ENCODE data around the gene ZNF778. TPM values are rescaled to one million over a fixed set of nuclear protein-coding genes. Genes with fewer than 3 reads are reported as not detected.
A peak's percentile ranks its signal among the peaks of the same experiment; 100 is the strongest.

ZNF778 gene
- polyA plus RNA-seq, 2 of the 4 experiments (the other 2 are of a cell fraction) = 7.0 to 9.5 TPM

DNA sequence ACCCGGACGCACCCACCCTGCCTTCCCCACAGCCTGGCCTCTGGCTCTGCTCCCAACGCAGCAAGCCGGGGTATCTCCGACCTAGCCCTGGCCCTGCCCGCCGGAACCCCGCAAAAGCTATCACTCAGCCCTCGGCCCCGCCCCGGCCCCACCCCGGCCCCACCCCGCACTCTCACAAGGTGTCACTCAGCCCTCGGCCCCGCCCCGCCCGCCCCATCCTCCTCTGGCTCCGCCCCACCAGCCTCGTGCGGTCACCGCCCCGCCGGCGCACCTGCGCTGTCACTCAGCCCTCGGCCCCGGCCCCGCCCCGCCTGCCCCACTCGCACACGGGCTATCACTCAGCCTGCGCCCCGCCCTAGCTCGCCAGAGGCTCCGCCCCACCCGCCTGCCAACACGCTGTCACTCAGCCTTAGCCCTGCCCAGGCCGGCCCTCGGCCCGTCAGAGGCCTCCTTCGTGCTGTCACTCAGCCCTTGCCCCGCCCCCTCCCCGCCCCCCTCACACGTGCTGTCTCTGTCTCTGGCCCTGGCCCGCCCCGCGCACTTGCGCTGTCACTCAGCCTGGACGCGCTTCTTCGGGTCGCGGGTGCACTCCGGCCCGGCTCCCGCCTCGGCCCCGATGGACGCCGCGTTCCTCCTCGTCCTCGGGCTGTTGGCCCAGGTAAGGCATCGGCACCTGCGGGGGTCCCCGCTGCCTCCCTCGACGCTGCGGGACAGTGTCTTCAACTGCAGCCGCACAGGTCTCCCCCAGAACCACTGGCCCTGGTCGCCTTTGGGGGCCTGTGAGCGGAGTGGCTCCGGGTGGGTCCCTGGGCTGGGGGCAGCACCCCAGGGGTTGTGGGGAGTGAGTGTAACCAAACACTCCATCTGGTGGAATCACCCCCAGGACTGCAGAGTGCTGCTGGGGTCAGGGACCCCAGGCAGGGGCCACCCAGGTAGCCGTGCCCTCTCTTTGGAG lies 46.0 kb upstream of the ZNF778 start, which contains the start of gene CDH15:
CDH15 (plus strand) TSS at position 533 of the 955 bp plus-strand sequence; CDS start at position 617, 84 bp downstream.
- WGBS (ENCODE audit: missing lambda C conversion rate) = 6% methylated on average over 3 of the region's 74 CpGs
- ChIA-PET POLR2A (interaction anchor here (0.6 kb wide), 1 partner anchor 464 kb away, joined by 3 read pairs; no protein-coding TSS in a partner anchor), CTCF (interaction anchor here (1.1 to 1.8 kb wide), 3 partner anchors 231 to 434 kb away, joined by 3 to 6 read pairs (median 4); partner anchors contain the start of gene APRT)
- DNase-seq (ENCODE audit: low read depth in 1 of 2, low spot score in 1 of 2) (peak; percentile 94 to 96), FAIRE-seq (no peak), ATAC-seq (peak; percentile 65 to 82)
- Histone ChIP-seq H3K4me1 (peaks cover 21% of the 10 kb centered on the region), H3K27ac (peak within 1 kb of the TSS in 1 of 2 experiments; percentile 67; a peak in 2 of 6 replicates), H3K4me2 (peak within 1 kb of the TSS; percentile 85), H3K4me3 (peak within 1 kb of the TSS; percentile 37; the same call in 2 of the 3 replicates), H3K9me3 (no peaks in the 10 kb centered on the region)
- TF ChIP-seq, protein P1, sequence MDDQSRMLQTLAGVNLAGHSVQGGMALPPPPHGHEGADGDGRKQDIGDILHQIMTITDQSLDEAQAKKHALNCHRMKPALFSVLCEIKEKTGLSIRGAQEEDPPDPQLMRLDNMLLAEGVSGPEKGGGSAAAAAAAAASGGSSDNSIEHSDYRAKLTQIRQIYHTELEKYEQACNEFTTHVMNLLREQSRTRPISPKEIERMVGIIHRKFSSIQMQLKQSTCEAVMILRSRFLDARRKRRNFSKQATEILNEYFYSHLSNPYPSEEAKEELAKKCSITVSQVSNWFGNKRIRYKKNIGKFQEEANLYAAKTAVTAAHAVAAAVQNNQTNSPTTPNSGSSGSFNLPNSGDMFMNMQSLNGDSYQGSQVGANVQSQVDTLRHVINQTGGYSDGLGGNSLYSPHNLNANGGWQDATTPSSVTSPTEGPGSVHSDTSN (IDR thresholded peaks at IDR 0.05) = peak; percentile 92
- TF ChIP-seq SMC3 (IDR thresholded peaks at IDR 0.05) (no peak), BHLHE40 (IDR thresholded peaks at IDR 0.05; ENCODE audit: low read depth, low read length) (peak; percentile 74), TFCP2L1 (CRISPR knock-in tag; IDR thresholded peaks at IDR 0.05) (no peak)
- TF ChIP-seq, protein P2, sequence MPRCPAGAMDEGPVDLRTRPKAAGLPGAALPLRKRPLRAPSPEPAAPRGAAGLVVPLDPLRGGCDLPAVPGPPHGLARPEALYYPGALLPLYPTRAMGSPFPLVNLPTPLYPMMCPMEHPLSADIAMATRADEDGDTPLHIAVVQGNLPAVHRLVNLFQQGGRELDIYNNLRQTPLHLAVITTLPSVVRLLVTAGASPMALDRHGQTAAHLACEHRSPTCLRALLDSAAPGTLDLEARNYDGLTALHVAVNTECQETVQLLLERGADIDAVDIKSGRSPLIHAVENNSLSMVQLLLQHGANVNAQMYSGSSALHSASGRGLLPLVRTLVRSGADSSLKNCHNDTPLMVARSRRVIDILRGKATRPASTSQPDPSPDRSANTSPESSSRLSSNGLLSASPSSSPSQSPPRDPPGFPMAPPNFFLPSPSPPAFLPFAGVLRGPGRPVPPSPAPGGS (IDR thresholded peaks at IDR 0.05) = no peak
- TF ChIP-seq, protein P3, sequence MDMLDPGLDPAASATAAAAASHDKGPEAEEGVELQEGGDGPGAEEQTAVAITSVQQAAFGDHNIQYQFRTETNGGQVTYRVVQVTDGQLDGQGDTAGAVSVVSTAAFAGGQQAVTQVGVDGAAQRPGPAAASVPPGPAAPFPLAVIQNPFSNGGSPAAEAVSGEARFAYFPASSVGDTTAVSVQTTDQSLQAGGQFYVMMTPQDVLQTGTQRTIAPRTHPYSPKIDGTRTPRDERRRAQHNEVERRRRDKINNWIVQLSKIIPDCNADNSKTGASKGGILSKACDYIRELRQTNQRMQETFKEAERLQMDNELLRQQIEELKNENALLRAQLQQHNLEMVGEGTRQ (IDR thresholded peaks at IDR 0.05) = peak; percentile 41
- TF ChIP-seq, protein P4, sequence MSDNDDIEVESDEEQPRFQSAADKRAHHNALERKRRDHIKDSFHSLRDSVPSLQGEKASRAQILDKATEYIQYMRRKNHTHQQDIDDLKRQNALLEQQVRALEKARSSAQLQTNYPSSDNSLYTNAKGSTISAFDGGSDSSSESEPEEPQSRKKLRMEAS (IDR thresholded peaks at IDR 0.05) = peak; percentile 31

DNA sequence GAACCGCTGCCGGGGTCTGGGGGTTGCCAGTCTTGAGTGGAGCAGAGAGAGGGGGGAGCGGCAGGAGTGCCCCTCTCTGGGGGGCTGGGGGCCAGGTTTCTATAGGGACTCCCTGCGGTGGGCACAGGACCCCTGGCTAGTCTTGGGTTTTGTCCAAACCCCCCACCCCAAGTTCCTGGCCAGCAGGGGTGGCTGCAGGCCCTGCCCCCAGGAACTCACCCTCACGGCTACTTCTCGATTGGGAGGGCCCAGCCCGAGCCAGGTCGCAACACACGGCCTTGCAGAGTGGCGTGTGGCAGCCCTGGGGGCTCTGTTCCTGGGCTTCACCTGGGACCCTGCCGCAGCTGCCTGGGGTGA lies 45.4 kb upstream of the ZNF778 start:
- H3K9me3 ChIP-seq = no peaks in the 10 kb centered on the region
- peak overlapping the region; percentile 85; the same call in 2 of the 3 replicates for H3K4me2 ChIP-seq
- WGBS (ENCODE audit: missing lambda C conversion rate) = 88% methylated on average over 6 of the region's 11 CpGs
- H3K27ac ChIP-seq = no peak overlapping the region
- DNase-seq (ENCODE audit: low read depth in 1 of 2, low spot score in 1 of 2) (no peak), ATAC-seq (no peak), FAIRE-seq (no peak)
- H3K4me3 ChIP-seq = no peak overlapping the region; the same call in 2 of the 3 replicates
- ChIA-PET CTCF (interaction anchor here (1.8 kb wide), 1 partner anchor 435 kb away, joined by 6 read pairs; no protein-coding TSS in a partner anchor), POLR2A (no interaction called here)
- TF ChIP-seq MYC (IDR thresholded peaks at IDR 0.05; ENCODE audit: borderline replicate concordance, low read length) (no peak), EHMT2 (IDR thresholded peaks at IDR 0.05; ENCODE audit: low read depth) (no peak), RFX5 (IDR thresholded peaks at IDR 0.05) (no peak), CHD2 (IDR thresholded peaks at IDR 0.05; ENCODE audit: low read length, partially characterized antibody) (no peak), HOXB5 (CRISPR knock-in tag; IDR thresholded peaks at IDR 0.05) (no peak), ZC3H11A (IDR thresholded peaks at IDR 0.05) (no peak), RAD21 (conservative IDR thresholded peaks at IDR 0.05 in 1 of 2, IDR thresholded peaks at IDR 0.05 in 1 of 2) (no peak), PHF8 (IDR thresholded peaks at IDR 0.05; ENCODE audit: borderline replicate concordance, low read depth) (no peak), BHLHE40 (IDR thresholded peaks at IDR 0.05; ENCODE audit: low read depth, low read length) (no peak), NPAS2 (CRISPR knock-in tag; IDR thresholded peaks at IDR 0.05; ENCODE audit: borderline replicate concordance) (no peak), CBX8 (IDR thresholded peaks at IDR 0.05) (no peak), JUN (IDR thresholded peaks at IDR 0.05) (no peak), FOXS1 (CRISPR knock-in tag; IDR thresholded peaks at IDR 0.05) (no peak), POLR2AphosphoS2 (conservative IDR thresholded peaks at IDR 0.05; ENCODE audit: low read length) (no peak)
- TF ChIP-seq, protein P5, sequence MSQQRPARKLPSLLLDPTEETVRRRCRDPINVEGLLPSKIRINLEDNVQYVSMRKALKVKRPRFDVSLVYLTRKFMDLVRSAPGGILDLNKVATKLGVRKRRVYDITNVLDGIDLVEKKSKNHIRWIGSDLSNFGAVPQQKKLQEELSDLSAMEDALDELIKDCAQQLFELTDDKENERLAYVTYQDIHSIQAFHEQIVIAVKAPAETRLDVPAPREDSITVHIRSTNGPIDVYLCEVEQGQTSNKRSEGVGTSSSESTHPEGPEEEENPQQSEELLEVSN (IDR thresholded peaks at IDR 0.05; ENCODE audit: borderline replicate concordance, low read depth) = no peak
- TF ChIP-seq, protein P2 (IDR thresholded peaks at IDR 0.05) = no peak
- TF ChIP-seq, protein P6, sequence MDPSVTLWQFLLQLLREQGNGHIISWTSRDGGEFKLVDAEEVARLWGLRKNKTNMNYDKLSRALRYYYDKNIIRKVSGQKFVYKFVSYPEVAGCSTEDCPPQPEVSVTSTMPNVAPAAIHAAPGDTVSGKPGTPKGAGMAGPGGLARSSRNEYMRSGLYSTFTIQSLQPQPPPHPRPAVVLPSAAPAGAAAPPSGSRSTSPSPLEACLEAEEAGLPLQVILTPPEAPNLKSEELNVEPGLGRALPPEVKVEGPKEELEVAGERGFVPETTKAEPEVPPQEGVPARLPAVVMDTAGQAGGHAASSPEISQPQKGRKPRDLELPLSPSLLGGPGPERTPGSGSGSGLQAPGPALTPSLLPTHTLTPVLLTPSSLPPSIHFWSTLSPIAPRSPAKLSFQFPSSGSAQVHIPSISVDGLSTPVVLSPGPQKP (IDR thresholded peaks at IDR 0.05; ENCODE audit: low read depth, low read length) = no peak
- H3K4me1 ChIP-seq = peaks cover 17% of the 10 kb centered on the region
